DND-41 (cell line): ENCODE data around the gene GLMP.

ENCODE experiments used
- ATAC-seq: fragments of 200-7000 bp; cut with Tn5 transposase; 3 replicates; pipeline ENCODE4 v1.9.1; 2021; ENCODE audit warnings: low read depth; ENCODE audit not compliant: insufficient read depth
- DNase-seq: peaks from one replicate; pipeline ENCODE4 v3.0.0-alpha.2; 2020
- H2AFZ ChIP-seq: 2 replicates; pipeline ENCODE4 v1.6.0; 2012; ENCODE audit warnings: low read depth, low read length
- H3K27ac ChIP-seq: 2 replicates; pipeline ENCODE4 v1.5.1; 2012; ENCODE audit warnings: low read length, inconsistent platforms
- H3K27me3 ChIP-seq: fragments of 200-600 bp; sonication (generic); 2 replicates; pipeline ENCODE4 v1.6.0; 2012; ENCODE audit warnings: low read length, mild to moderate bottlenecking, inconsistent platforms; ENCODE audit not compliant: insufficient read depth, poor library complexity
- H3K36me3 ChIP-seq: 2 replicates; pipeline ENCODE4 v1.5.1; 2012; ENCODE audit warnings: low read length, inconsistent platforms; ENCODE audit not compliant: insufficient read depth
- H3K4me1 ChIP-seq: 2 replicates; pipeline ENCODE4 v1.5.1; 2012; ENCODE audit warnings: mild to moderate bottlenecking, low read length; ENCODE audit not compliant: insufficient read depth
- H3K4me2 ChIP-seq: 2 replicates; pipeline ENCODE4 v1.6.0; 2012; ENCODE audit warnings: mild to moderate bottlenecking, moderate library complexity, low read length, inconsistent platforms; ENCODE audit not compliant: insufficient read depth
- H3K4me3 ChIP-seq, 2 experiments: fragments of 200-600 bp in 1 of 2; shearing (Covaris generic) in 1 of 2; 2 replicates each; pipeline ENCODE4 v1.5.1; 2012 to 2016; ENCODE audit warnings: inconsistent platforms in 2 of 2, low read length in 2 of 2, mild to moderate bottlenecking in 2 of 2, low read depth in 1 of 2, moderate library complexity in 1 of 2
- H3K79me2 ChIP-seq: 2 replicates; pipeline ENCODE4 v1.6.0; 2012; ENCODE audit warnings: low read length, inconsistent platforms; ENCODE audit not compliant: insufficient read depth
- H3K9ac ChIP-seq: 2 replicates; pipeline ENCODE4 v1.6.0; 2012; ENCODE audit warnings: low read depth, mild to moderate bottlenecking, inconsistent platforms, low read length, moderate library complexity
- H3K9me3 ChIP-seq: 2 replicates; pipeline ENCODE4 v1.5.1; 2012; ENCODE audit warnings: low read length, moderate library complexity, mild to moderate bottlenecking, inconsistent platforms; ENCODE audit not compliant: insufficient read depth, severe bottlenecking
- H4K20me1 ChIP-seq: 2 replicates; pipeline ENCODE4 v1.6.0; 2012; ENCODE audit warnings: low read length; ENCODE audit not compliant: insufficient read depth
- CTCF ChIP-seq: IDR thresholded peaks from 2 replicates; pipeline ENCODE4 v1.5.1; 2012; ENCODE audit warnings: borderline replicate concordance, low read length, moderate library complexity, mild to moderate bottlenecking; ENCODE audit not compliant: poor library complexity, severe bottlenecking; ENCODE audit errors: extremely low read depth
- EZH2 ChIP-seq: IDR thresholded peaks from 3 replicates; pipeline ENCODE4 v1.6.1; 2012; ENCODE audit warnings: borderline replicate concordance, low read depth, mild to moderate bottlenecking, moderate library complexity, low read length, inconsistent platforms; ENCODE audit not compliant: severe bottlenecking

The GLMP gene

GRCh38 chr1:156246781-156247459 is 48.6 kb downstream of the GLMP start:
- Histone ChIP-seq H3K4me3 (no peak overlapping the region), H3K79me2 (no peaks in the 10 kb centered on the region), H3K9ac (no peak overlapping the region), H2AFZ (no peak overlapping the region), H4K20me1 (peaks cover 17% of the 10 kb centered on the region), H3K9me3 (no peaks in the 10 kb centered on the region), H3K4me1 (no peaks in the 10 kb centered on the region), H3K27me3 (no peaks in the 10 kb centered on the region), H3K27ac (no peak overlapping the region), H3K36me3 (peaks cover 32% of the 10 kb centered on the region), H3K4me2 (no peak overlapping the region)
- no peak for DNase-seq
- ATAC-seq, result peak; percentile 15; the same call in 2 of the 3 replicates
- TF ChIP-seq EZH2 (no peak), CTCF (no peak)

- H3K4me1 ChIP-seq, result no peaks in the 10 kb centered on the region
- H3K27me3 ChIP-seq, result no peaks in the 10 kb centered on the region
- ATAC-seq (0 out of 3 replicates have a peak, but pooled peaks have one; percentile 3), DNase-seq (no peak)
- H3K27ac ChIP-seq, result no peak overlapping the region
- TF ChIP-seq CTCF, result no peak
- TF ChIP-seq EZH2, result no peak
- H3K9ac ChIP-seq, result no peak overlapping the region
- H2AFZ ChIP-seq, result no peak overlapping the region
- H3K36me3 ChIP-seq, result peaks cover 26% of the 10 kb centered on the region
- H4K20me1 ChIP-seq, result peaks cover 17% of the 10 kb centered on the region
- no peaks in the 10 kb centered on the region for H3K79me2 ChIP-seq
- no peaks in the 10 kb centered on the region for H3K9me3 ChIP-seq
- H3K4me2 ChIP-seq, result no peak overlapping the region
- H3K4me3 ChIP-seq, result no peak overlapping the region
Measured at GRCh38 chr1:156246241-156246780, 49.2 kb downstream of the GLMP start.

DNA sequence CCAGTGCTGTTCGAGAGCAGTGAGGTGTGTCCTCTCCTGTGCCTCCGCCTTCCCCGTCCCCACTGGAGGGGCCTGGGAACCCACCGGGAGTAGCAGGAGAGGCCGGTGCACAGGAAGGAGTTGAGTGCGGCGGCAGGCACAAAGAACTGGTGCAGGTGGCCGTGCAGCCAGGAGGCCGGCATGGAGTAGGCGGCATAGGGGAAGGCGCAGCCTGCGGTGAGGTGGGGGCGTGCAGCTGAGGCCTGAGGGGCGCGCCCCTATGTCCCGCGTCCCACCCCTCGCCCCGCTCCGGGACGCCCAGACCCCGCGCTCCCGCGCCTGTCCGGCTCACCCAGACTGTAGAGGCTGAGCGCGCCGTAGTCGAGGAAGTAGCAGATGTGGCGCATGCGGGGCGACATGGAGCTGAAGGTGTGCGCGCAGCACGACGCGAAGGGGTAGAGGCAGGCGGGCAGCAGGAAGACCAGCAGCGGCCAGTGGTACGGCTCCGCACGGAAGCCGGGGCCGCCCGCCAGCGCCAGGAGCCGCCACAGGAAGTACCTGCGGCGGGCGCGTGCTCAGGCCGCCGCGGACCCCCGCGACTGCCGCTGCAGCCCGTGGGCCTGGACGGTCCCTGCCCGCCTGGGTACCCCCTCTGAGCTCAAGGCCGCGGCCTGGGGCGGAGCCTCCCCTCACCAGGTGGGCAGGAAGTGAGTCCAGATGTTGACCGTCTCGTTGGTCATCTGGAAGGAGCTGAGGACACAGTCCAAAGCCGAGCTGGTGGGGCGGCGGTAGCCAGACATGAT is 49.8 kb downstream of the GLMP start:
- H3K27ac ChIP-seq, result no peak overlapping the region
- H3K27me3 ChIP-seq, result no peaks in the 10 kb centered on the region
- no peaks in the 10 kb centered on the region for H3K4me1 ChIP-seq
- H3K79me2 ChIP-seq, result no peaks in the 10 kb centered on the region
- no peaks in the 10 kb centered on the region for H3K9me3 ChIP-seq
- no peak overlapping the region for H3K9ac ChIP-seq
- H4K20me1 ChIP-seq, result peaks cover 17% of the 10 kb centered on the region
- no peak overlapping the region for H3K4me3 ChIP-seq
- no peak overlapping the region for H2AFZ ChIP-seq
- ATAC-seq, result no peak
- H3K4me2 ChIP-seq, result no peak overlapping the region
- TF ChIP-seq EZH2 (no peak), CTCF (no peak)
- no peak for DNase-seq
- H3K36me3 ChIP-seq, result peaks cover 22% of the 10 kb centered on the region
